LNCaP clone FGC (cell line): ENCODE results near the gene CCNK.

ENCODE experiments used
- DNase-seq: peaks from one replicate; pipeline ENCODE4 v3.0.0-alpha.2; 2011; ENCODE audit warnings: low read depth
- H3K4me3 ChIP-seq: 2 replicates; pipeline ENCODE4 v1.5.1; 2011; ENCODE audit warnings: mild to moderate bottlenecking, low read depth, low read length, control low read depth
- CTCF ChIP-seq: IDR thresholded peaks from 2 replicates; pipeline ENCODE4 v1.5.1; 2012; ENCODE audit warnings: mild to moderate bottlenecking; ENCODE audit not compliant: control insufficient read depth, insufficient read depth; ENCODE audit errors: extremely low read depth

The CCNK gene

DNA sequence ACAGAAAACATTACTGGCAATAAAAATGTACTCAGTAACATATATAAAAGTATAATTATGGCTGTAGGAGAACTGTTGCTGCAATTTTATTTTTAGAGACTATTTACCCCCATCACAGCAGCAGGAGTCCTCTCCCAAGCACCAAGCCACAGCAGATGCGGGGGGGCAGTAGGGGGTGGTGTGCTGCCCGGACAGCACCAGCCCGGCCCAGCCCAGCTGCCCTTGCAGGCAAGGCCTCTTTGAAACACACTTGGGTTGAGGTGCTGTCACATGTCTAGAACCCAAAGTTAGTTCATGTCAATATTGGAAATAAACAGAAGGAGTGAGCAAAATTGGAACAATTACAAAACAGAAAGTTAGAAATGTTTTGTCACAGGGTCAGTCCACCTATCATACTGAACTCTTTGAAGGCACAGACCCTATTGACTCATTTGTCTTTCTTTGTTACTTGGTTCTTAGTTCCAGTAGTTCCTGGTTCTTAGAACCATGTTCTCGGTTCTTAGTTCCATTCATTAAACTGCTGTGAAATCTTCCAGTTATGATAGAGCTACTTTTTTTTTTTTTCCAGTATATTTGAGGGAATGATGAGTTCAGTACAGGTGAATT is 22.7 kb downstream of the CCNK start:
- TF ChIP-seq CTCF = no peak
- no peak for DNase-seq
- no peak overlapping the region for H3K4me3 ChIP-seq

- TF ChIP-seq CTCF = no peak
- no peak overlapping the region for H3K4me3 ChIP-seq
- DNase-seq = no peak
These were observed 23.9 kb downstream of the CCNK start for GRCh38 chr14:99505089-99505488.

GRCh38 chr14:99506276-99506675 is 25.1 kb downstream of the CCNK start:
- TF ChIP-seq CTCF = no peak
- H3K4me3 ChIP-seq = no peak overlapping the region
- no peak for DNase-seq

DNA sequence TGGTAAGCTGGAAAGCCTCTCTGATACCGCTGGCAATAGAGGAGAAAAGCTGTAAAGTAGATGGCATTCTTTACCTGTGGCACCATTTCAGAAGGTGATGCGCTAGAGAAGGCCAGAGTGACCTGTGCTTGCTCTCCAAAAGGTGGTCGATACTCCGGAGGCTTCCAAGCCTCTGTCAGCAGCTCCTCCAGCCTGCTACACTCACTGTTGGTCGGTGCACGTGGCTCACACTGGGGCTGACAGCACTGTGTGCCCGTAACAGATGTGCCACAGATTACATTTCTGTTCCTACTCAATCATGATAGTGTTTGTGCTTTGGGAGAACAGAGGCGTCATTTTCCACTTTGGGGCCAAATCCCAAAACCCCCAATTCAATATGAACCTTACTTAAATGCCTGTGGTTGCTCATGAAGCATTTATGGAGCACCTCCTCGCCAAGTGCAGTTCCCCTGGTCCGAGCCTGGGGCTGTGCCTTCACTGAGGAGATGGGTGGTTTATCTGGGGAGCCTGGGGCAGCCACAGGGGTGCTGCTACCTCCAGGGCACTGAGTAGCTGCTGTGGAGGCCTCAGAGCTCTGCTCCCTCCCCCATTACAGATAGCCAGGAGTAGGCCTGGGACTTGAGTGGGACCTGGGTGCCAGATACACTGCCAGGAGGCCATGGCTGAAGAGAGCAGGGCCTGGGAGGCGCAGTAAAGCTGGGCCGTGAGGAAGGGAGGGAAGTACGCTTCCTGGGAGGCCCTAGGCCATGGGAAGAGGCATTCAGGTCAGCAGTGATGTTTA is 26.8 kb downstream of the CCNK start:
- no peak overlapping the region for H3K4me3 ChIP-seq
- no peak for TF ChIP-seq CTCF
- no peak for DNase-seq

DNA sequence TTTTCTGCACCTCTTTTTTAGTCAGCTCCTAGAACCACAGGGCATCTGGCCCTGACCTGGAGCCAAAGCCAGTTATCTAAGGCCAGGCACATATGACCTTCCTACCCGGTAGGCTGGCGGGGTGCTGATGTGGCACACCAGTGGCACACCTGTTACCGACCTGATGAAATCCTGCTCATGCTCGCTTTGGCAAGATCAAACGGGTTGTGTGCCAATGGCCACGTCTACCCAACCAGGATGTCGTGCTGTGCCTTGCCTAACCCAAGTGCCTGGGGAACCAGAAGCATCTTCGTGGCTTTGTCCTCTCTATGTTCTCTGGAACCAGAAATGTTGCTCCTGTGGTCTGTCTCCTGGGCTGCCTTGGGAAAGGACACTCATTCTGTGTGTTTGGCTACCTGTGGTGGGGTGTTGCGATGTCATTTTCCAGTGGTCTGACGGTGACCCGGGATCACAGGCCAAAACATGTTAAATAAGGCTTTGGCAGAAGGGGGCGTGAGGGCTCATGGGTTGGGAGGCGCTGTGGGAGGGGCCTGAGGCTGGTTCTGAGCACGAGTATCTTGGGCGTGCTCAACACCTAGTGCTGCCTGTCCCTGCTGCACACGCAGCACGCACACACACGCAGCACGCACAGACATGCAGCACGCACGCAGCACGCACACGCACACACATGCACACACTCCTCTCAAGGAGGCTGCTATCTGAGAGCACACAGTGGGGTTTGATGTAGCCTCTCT is 27.9 kb downstream of the CCNK start:
- H3K4me3 ChIP-seq = no peak overlapping the region
- peak; percentile 40 for DNase-seq
- TF ChIP-seq CTCF = no peak

GRCh38 chr14:99509871-99510555 is 28.8 kb downstream of the CCNK start:
- no peak for TF ChIP-seq CTCF
- DNase-seq = no peak
- no peak overlapping the region for H3K4me3 ChIP-seq
